KMS-11 (cell line): Measurements from ENCODE around the gene PLOD1.
"Not testable (repeated sequence)": the region's sequence is repeated elsewhere in the genome, so short reads cannot be mapped to it uniquely, and the experiment has no call there.

Experiments used
- H2AFZ ChIP-seq: fragments of 200-600 bp; sonication (generic); 2 replicates; pipeline ENCODE4 v1.6.1; 2016; ENCODE audit warnings: antibody characterized with exemption, mixed run types, low read depth
- H3K27ac ChIP-seq: fragments of 200-600 bp; sonication (generic); 2 replicates; pipeline ENCODE4 v1.6.1; 2016; ENCODE audit warnings: mild to moderate bottlenecking, mixed run types
- H3K27me3 ChIP-seq: fragments of 200-600 bp; sonication (generic); 2 replicates; pipeline ENCODE4 v1.6.1; 2017; ENCODE audit warnings: mild to moderate bottlenecking, low read depth, mixed run types, moderate library complexity; ENCODE audit not compliant: insufficient read depth
- H3K36me3 ChIP-seq: fragments of 200-600 bp; sonication (generic); 2 replicates; pipeline ENCODE4 v1.6.1; 2017; ENCODE audit warnings: mild to moderate bottlenecking, mixed run types; ENCODE audit not compliant: insufficient read depth
- H3K4me1 ChIP-seq: fragments of 200-600 bp; sonication (generic); 2 replicates; pipeline ENCODE4 v1.6.1; 2016; ENCODE audit warnings: mild to moderate bottlenecking, low read depth, mixed run types; ENCODE audit not compliant: poor library complexity, severe bottlenecking
- H3K4me2 ChIP-seq: fragments of 200-600 bp; sonication (generic); 2 replicates; pipeline ENCODE4 v1.7.0; 2016; ENCODE audit warnings: mild to moderate bottlenecking, mixed run types
- H3K4me3 ChIP-seq: fragments of 200-600 bp; sonication (generic); IDR thresholded peaks from 2 replicates; pipeline ENCODE4 v1.6.1; 2017; ENCODE audit warnings: low read depth, low read length, mixed read lengths; ENCODE audit not compliant: insufficient read depth
- H3K79me2 ChIP-seq: fragments of 200-600 bp; sonication (generic); 2 replicates; pipeline ENCODE4 v1.6.1; 2016; ENCODE audit warnings: low read depth, mixed run types; ENCODE audit not compliant: insufficient read depth
- H3K9ac ChIP-seq: fragments of 200-600 bp; sonication (generic); 2 replicates; pipeline ENCODE4 v1.6.1; 2016; ENCODE audit warnings: mild to moderate bottlenecking, mixed run types
- H4K20me1 ChIP-seq: fragments of 200-600 bp; sonication (generic); 2 replicates; pipeline ENCODE4 v1.6.1; 2016; ENCODE audit warnings: mild to moderate bottlenecking, mixed run types; ENCODE audit not compliant: insufficient read depth
- CTCF ChIP-seq: fragments of 200-600 bp; sonication (generic); conservative IDR thresholded peaks from 2 replicates; pipeline ENCODE4 v1.6.1; 2017; ENCODE audit warnings: low read depth, mild to moderate bottlenecking, antibody characterized with exemption, low read length, moderate library complexity, mixed read lengths

Gene PLOD1

GRCh38 chr1:11912000-11912399 is 22.5 kb upstream of the PLOD1 start:
- no peaks in the 10 kb centered on the region for H3K27me3 ChIP-seq
- H3K36me3 ChIP-seq: no peaks in the 10 kb centered on the region
- peaks cover 11% of the 10 kb centered on the region for H3K4me1 ChIP-seq
- no peak overlapping the region for H3K27ac ChIP-seq
- no peak for TF ChIP-seq CTCF
- no peak overlapping the region for H3K4me3 ChIP-seq
- no peak overlapping the region for H3K9ac ChIP-seq
- H3K4me2 ChIP-seq: no peak overlapping the region
- H4K20me1 ChIP-seq: no peaks in the 10 kb centered on the region
- no peaks in the 10 kb centered on the region for H3K79me2 ChIP-seq
- no peak overlapping the region for H2AFZ ChIP-seq

GRCh38 chr1:11912482-11913216 is 21.9 kb upstream of the PLOD1 start:
- H3K36me3 ChIP-seq, H3K4me3 ChIP-seq, H2AFZ ChIP-seq, H3K79me2 ChIP-seq, H3K4me2 ChIP-seq, H3K9ac ChIP-seq, H3K27me3 ChIP-seq, H3K4me1 ChIP-seq, H4K20me1 ChIP-seq, H3K27ac ChIP-seq: not testable (repeated sequence)

GRCh38 chr1:11913291-11913690 is 21.2 kb upstream of the PLOD1 start:
- no peaks in the 10 kb centered on the region for H3K27me3 ChIP-seq
- no peaks in the 10 kb centered on the region for H3K36me3 ChIP-seq

GRCh38 chr1:11914024-11914423 is 20.5 kb upstream of the PLOD1 start:
- H2AFZ ChIP-seq: no peak overlapping the region
- no peaks in the 10 kb centered on the region for H4K20me1 ChIP-seq
- H3K4me3 ChIP-seq: no peak overlapping the region
- peaks cover 6% of the 10 kb centered on the region for H3K4me1 ChIP-seq
- no peak for TF ChIP-seq CTCF
- H3K36me3 ChIP-seq: no peaks in the 10 kb centered on the region
- no peaks in the 10 kb centered on the region for H3K27me3 ChIP-seq
- H3K27ac ChIP-seq: no peak overlapping the region
- no peak overlapping the region for H3K9ac ChIP-seq
- no peak overlapping the region for H3K4me2 ChIP-seq
- H3K79me2 ChIP-seq: 0 out of 2 replicates have a peak, but pooled peaks cover 4% of the 10 kb centered on the region

More at GRCh38 chr1:11913291-11913690, 21.2 kb upstream of the PLOD1 start:
- Histone ChIP-seq H3K4me3 (no peak overlapping the region), H3K9ac (no peak overlapping the region), H3K4me1 (peaks cover 6% of the 10 kb centered on the region), H3K27ac (no peak overlapping the region), H3K79me2 (0 out of 2 replicates have a peak, but pooled peaks cover 4% of the 10 kb centered on the region), H3K4me2 (no peak overlapping the region), H2AFZ (no peak overlapping the region), H4K20me1 (no peaks in the 10 kb centered on the region)
- no peak for TF ChIP-seq CTCF

GRCh38 chr1:11918799-11919519 is 15.6 kb upstream of the PLOD1 start:
- peaks cover 7% of the 10 kb centered on the region for H3K4me1 ChIP-seq
- peaks cover 28% of the 10 kb centered on the region for H3K79me2 ChIP-seq
- H3K36me3 ChIP-seq: no peaks in the 10 kb centered on the region
- no peak for TF ChIP-seq CTCF
- H4K20me1 ChIP-seq: peaks cover 5% of the 10 kb centered on the region
- H3K4me2 ChIP-seq: no peak overlapping the region
- no peak overlapping the region for H3K4me3 ChIP-seq
- no peak overlapping the region for H3K27ac ChIP-seq
- no peaks in the 10 kb centered on the region for H3K27me3 ChIP-seq
- H3K9ac ChIP-seq: no peak overlapping the region
- H2AFZ ChIP-seq: no peak overlapping the region
